Measurements from ENCODE around the gene ECI1.
"Not testable (repeated sequence)": the region's sequence is repeated elsewhere in the genome, so short reads cannot be mapped to it uniquely, and the experiment has no call there.

The ECI1 gene

DNA sequence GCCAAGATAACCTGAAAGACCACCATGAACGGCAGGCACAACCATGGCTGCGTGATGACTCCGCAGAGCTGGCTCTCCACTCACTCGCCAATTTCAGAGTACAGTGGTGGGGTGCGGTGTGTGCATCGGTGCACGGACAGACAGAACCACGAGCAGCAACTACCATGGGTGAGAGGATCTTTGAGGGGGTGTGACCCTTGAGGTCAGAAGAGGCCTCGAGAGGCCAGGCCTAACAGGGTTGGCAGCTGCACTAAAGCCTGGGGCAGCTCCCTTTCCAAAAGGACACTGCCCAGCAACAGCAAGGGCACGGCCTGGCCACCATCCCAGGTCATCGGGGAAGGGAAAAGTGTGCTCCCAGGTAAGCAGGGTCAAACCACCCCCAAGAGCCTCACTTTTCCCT lies 1.9 kb upstream of the ECI1 start:
- DNase-seq (ENCODE audit: low read depth) = no peak

DNA sequence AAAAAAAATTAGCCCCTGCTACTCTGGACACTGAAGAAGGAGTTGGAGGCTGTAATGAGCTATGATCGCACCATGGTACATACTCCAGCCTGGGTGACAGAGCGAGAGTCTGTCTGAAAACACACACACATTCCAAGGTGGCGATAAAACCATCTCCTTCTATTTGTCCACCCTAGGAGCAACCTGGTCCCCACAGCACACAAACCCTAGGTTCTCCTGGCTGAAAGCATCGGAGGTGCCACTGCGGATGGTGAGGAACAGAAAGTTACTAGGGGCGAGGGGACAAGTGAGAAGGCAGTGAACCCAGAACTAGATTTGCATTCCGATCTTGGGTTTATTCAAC lies 1.4 kb upstream of the ECI1 start:
- DNase-seq (ENCODE audit: low read depth) = no peak

DNA sequence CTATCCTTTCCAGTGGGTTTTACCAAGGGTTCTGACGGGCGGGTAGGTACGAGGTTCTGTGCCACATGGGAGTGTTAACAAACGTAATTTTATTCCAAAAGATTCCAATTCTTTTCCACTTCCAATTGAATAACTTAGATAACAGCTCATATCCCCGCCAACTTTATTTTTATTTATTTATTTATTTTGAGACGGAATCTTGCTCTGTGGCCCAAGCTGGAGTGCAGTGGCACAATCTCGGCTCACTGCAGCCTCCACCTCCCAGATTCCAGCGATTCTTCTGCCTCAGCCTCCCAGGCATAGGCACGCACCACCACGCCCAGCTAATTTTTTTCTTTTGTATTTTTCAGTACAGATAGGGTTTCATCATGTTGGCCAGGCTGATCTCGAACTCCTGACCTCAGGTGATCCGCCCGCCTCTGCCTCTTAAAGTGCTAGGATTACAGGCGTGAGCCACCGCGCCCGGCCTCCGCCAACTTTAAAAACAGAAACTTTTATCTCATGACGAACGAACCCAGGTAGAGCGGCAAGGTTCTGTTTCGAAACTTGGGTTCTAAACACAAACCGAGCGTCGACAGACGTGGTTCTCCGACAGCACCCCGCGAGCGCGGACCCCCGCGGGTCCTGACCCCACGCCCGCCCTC lies 613 bp downstream of the ECI1 start:
- DNase-seq (ENCODE audit: low read depth) = peak; percentile 43

DNA sequence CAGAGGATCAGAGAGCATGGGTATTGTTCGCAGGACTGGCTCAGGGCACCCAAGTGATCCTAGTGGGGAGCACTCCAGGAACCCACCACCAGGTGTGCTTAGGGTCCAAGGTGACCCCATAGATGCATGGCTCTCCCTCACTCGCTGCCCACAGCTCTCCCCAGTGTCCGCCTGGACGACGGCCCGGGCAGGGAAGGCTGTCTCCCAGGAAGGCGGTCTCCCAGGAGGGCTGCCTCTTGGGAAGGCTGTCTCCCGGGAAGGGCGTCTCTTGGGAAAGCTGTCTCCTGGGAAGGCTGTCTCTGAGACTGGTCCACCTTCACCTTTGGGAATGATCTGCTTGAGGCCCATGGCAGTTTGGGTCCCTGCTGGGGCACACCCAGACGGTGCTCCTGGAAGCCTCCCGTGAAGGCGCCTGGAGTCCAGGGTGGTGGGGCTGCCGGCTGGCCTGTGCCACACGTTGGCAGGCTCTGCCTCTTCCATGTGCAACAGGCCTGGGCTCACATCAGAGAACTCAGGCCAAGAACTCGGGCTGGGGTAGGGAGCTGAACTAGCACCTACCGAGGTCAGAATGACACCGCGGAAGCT lies 5.0 kb downstream of the ECI1 start:
- DNase-seq (ENCODE audit: low read depth) = no peak

DNA sequence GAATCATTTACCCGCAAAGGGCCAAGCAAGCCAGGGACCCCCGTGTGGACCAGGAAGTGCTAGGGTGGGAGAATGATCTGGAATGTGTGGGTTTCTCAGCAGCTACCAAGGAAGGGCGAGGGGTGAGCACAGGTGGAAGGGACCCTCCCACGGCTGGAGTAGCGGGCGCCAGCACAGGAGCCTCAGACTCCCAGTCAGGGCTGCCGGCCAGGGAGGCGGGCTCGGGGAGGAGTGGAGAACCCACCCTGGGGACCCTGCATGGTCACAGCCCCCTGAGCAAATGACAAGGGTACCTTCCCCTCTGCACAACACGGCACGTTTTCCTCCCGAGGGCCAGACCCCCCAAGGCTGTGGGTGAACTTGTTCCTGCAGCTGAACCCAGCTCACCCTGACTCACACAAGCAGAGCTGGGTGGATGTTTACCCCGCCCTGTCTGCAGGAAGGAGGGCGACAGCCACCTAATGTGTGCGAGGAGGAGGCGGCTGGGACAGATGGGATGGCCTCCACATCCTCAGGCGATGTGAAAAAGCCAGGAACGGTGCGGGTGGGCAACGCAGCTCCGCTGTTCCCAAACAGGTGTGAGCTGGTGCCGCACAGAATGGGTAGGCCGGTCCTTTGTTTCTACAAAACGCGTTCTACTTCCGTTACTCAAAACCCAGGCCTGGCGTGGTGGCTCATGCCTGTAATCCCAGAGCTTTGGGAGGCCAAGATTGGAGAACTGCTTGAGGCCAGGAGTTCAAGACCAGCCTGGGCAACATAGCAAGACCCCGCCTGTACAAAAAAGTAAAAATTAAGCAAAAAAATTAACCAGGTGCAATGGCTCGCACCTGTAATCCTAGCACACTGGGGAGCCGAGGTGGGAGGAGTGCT lies 6.2 kb downstream of the ECI1 start:
- DNase-seq (ENCODE audit: low read depth) = no peak

DNA sequence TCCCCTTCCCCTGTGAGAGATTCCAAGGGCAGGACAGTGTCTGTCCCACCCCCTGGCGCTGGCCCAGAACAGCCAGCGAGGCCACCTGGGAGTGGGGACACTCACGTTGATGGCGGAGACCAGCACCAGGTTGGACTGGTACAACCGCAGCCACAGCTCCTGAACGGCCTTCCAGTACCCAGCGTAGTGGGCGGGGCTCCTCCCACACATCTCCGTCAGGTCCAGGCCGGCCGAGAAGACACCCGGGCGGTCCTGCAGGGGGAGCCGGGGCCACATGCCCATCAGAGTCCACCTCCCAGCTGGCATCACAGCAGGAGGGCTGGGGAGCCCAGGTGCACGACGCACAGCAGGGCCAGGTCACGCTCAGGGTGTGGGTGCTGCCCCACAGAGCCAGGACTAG lies 7.1 kb downstream of the ECI1 start:
- no peak for DNase-seq (ENCODE audit: low read depth)

DNA sequence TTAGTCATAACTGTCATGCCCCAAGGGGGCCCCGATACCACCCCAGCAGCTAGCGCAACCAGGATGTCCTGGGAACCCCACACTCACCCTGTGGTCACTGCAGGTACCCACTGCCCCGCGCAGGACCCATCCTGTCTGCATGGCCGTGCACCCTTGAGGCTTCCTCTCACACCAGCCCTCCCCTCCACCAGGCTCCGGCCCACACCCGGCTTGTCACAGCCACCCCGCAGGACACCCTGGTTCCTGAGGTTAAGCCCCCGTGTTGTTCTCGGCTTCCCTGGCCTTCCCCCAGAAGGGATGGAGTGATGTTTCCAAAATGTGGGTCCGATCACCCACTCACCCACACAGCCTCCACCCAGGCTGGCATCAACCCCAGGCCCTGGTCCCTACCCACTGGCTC lies 7.6 kb downstream of the ECI1 start:
- DNase-seq (ENCODE audit: low read depth) = no peak

DNA sequence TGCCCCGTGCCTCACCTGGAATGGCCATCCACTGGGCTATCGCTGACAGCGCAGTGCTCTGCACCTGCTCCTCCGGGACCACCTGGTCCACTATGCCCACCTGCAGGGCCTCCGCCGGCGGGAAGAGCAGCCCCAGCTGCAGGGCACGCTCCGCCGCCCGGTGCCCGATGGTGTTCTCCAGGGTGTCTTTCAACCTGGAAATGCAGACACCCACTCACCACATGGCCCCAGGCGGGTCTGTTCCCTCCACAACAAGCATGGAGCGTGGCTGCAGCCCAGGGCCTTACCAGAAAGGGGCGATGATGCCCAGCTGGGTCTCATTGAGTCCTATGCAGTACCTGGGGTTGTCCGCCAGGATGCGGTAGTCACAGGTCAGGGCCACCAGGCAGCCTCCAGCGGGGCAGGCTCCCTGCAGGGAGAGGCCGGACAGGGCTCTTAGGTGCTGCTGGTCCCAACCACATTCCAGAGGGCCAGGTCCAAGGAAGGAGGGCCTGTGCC lies 8.3 kb downstream of the ECI1 start:
- no peak for DNase-seq (ENCODE audit: low read depth)

DNA sequence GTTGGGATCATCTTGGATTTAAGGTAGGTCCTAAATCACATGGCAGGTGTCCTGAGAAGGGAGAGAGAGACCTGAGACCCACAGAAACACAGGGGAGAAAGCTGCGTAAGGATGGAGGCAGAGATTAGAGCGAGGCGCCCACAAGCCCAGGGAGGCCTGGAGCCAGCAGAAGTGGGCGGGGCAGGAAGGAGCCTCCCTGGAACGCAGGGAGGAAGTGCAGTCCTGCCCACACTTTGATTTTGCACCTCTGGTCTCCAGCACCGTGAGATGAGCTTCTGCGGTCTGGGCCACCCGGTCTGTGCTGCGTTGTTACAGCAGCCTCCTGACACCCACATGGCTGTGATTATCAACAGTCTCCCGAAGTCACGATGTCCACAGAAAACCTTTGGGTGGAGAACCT lies 8.8 kb downstream of the ECI1 start:
- no peak for DNase-seq (ENCODE audit: low read depth)

DNA sequence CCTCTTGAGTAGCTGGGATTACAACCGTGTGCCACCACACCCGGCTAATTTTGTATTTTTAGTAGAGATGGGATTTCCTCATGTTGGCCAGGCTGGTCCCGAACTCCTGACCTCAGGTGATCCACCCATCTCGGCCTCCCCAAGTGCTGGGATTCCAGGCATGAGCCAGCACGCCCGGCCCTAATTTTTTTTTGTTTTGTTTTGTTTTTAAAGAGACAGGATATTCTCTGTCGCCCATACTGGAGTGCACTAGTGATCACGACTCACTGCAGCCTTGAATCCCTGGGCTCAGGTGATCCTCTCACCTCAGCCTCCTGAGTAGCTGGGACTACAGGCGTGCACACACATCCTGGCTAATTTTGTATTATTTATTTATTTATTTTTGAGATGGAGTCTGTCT lies 11.1 kb downstream of the ECI1 start:
- not testable (repeated sequence) for DNase-seq (ENCODE audit: low read depth)

DNA sequence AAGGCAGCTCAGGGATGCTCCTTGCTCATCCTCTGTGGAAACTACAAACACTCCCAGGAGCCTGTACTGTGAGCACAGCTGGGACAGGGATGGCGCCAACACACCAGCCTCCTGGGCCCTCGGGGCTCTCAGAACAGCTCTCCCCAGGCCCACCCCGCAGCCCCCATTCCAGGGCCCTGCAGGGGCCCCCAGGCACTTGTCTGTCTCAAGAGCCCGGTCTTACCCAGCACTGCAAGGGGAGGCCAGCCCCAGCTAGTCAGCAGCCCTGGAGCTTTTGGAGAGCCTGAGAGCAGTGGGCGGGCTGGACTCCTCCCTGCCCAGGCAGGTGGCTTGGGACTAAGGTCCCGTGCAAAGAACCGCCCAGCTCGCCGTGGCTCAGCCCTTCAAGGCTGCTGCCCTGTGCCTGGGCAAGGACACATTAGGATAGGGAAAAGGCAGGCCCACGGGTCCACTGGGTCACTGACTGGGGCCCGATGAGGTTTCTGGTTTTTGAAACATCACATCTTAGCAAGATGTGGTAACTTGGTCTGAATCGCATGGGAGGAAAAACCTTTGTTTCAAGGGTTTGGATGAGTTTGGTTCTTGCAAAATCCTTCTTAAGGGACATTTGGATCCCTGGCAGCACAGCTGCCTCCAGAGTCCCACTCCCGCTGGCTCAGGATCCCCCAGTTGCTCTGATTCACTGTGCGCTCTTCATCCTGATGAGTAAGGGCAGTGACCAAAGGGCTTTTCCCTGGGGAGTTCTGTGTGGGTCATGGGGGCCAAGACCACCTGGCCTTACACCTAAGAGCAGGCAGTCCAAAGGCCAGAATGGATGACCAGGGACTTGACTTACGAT lies 12.3 kb downstream of the ECI1 start:
- DNase-seq (ENCODE audit: low read depth) = no peak

DNA sequence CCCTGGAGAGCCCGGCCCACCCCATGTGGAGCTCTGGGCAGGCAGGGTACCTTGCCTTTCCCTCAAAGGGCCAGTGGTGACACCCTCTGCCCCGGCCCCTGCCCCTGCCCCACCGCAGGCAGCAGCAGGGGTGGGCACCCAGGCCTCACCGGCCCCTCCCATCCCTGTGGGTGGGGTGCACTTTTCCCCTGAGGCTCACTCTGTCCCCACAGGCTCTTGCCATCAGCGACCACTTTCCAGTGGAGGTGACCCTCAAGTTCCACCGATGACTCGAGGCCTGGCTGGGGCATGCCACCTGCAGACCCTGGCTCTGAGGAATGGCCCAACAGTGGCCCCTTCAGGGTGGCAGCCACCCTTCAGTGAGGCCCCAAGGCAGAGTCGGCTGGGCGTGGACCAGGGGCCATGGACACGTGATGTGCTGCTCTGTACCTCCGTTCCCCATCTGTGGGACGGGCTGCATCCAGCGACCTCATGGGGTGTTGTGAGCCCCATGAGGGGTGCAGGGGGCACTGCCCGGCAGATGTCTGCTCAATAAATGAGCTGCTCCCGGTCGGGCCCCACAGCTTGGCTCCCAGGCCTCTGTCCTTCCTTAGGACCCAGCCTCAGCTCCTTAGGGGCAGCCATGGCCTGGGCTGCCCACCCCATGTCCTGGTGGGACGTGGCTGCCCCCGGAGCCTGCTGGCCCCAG lies 13.1 kb downstream of the ECI1 start:
- DNase-seq (ENCODE audit: low read depth) = no peak

DNA sequence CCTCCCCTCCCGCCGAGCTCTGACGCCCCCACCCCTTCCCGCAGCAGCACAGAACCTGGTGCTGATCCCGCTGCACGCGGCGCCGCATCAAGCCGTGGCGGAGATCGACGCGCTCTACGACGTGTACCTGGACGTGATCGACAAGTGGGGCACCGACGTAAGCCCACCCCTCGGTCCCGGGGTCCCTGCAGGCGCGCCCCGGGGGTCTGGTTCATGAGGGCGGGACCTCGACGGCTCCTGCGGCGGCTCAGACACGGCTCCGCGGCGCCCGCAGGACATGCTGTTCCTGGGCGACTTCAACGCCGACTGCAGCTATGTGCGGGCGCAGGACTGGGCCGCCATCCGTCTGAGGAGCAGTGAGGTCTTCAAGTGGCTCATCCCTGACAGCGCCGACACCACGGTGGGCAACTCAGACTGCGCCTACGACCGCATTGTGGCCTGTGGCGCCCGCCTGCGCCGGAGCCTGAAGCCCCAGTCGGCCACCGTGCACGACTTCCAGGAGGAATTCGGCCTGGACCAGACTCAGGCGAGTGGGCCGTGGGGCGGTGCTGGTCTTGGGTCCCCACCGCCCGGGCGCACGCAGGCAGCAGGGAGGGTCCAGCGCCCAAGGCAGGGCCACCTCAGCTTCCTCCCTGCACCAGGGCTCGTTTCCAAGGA lies 13.8 kb downstream of the ECI1 start:
- DNase-seq (ENCODE audit: low read depth) = no peak

DNA sequence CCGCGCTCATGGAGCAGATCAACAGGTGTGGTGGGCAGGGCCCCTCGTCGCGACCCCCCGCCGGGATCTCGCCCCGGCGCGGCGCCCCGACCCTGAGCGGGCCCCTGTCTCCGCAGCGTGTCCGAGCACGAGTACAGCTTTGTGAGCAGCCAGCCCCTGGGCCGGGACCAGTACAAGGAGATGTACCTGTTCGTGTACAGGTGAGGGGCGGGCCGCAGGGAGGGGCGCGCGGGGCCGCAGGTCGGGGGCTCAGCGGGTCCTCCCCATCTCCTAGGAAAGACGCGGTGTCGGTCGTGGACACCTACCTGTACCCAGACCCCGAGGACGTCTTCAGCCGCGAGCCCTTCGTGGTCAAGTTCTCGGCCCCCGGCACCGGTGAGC lies 14.3 kb downstream of the ECI1 start:
- no peak for DNase-seq (ENCODE audit: low read depth)

DNA sequence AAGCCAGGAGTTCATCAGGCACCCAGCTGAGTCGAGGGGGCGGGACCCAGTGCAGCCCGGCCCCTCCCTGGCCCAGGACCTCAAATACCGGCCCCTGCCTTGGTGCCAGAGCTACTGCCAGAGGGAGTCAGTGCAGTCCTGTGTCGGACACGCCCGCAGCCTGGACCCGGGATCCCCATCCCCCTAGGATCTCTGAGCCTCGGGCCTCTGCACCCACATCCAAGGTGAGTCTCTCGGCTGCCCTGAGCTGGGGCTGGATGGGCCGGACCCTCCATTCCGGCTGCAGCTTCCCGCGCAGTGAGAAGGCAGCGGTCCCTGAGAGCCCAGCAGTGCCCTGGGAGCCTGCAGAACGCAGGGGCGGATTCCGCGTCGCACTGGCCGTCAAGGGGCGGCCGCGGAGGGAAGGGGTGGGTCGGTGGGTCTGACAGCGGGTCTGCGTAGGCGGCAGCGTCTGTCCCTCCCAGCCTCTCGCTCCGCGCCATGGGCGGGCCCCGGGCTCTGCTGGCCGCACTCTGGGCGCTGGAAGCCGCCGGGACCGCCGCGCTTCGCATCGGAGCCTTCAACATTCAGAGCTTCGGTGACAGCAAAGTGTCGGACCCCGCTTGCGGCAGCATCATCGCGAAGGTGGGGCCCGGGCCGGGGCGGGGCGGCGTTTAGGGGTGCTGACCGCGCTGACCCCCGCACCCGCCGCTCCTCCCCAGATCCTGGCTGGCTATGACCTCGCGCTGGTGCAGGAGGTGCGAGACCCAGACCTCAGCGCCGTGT lies 14.9 kb downstream of the ECI1 start, which contains the start of gene DNASE1L2:
Gene DNASE1L2 (plus strand): TSS at position 108 of the 765 bp plus-strand sequence. CDS start 373 bp downstream, at position 481.
- DNase-seq (ENCODE audit: low read depth) = peak; percentile 20

DNA sequence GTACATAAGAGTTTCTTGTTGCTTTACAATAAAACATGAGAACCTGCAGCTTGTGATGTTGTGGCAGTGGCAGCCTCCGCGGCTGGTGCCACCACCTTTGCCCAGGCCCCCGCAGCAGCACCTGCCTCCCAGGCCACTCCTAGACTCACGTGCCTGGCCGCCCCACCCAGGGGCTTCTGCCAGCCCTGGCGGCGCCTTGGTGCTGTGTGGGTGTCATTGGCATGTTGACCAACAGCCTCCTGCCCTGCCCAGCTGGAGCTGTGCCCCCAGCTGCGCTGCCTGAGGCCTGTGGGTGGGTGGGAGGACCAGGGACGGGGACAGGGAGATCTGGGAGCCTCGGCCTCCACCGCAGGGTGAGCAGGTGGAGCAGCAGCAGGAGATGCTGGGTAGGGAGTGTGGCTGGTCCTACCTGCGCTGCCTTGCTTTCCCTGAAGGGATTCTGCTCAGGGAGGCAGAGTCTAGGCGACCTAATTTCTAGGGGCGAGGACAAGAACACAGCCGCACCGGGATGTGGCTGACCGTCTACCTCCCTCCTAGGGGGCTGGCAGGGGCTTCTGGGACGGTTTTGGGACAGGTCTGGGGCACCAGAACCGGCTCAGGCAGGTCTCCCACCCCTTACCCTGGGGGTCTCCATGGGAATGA lies 15.6 kb downstream of the ECI1 start:
- no peak for DNase-seq (ENCODE audit: low read depth)

DNA sequence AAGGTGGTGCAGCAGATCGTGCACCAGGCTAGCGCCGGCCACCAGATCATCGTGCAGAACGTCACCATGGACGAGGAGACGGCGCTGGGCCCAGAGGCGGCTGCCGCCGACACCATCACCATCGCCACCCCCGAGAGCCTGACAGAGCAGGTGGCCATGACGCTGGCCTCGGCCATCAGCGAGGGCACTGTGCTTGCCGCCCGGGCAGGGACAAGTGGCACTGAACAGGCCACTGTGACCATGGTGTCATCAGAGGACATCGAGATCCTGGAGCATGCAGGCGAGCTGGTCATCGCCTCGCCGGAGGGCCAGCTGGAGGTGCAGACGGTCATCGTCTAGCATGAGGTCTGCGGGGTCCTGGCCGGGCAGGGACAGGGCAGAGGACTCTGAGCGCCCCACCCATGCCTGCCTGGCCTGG lies 16.1 kb downstream of the ECI1 start:
- no peak for DNase-seq (ENCODE audit: low read depth)

DNA sequence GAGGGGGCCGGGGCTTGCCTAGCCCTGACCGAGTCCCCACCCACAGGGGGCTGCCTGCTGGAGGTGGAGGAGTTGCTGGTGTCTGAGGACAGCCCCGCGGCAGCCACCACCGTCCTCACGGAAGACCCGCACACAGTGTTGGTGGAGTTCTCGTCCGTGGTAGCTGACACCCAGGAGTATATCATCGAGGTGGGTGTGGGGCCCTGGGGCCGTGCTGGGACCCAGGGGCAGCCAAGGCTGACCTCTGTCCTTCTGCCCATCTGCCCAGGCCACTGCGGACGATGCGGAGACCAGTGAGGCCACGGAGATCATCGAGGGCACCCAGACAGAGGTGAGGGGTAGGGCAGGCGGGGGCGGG lies 16.6 kb downstream of the ECI1 start:
- no peak for DNase-seq (ENCODE audit: low read depth)

DNA sequence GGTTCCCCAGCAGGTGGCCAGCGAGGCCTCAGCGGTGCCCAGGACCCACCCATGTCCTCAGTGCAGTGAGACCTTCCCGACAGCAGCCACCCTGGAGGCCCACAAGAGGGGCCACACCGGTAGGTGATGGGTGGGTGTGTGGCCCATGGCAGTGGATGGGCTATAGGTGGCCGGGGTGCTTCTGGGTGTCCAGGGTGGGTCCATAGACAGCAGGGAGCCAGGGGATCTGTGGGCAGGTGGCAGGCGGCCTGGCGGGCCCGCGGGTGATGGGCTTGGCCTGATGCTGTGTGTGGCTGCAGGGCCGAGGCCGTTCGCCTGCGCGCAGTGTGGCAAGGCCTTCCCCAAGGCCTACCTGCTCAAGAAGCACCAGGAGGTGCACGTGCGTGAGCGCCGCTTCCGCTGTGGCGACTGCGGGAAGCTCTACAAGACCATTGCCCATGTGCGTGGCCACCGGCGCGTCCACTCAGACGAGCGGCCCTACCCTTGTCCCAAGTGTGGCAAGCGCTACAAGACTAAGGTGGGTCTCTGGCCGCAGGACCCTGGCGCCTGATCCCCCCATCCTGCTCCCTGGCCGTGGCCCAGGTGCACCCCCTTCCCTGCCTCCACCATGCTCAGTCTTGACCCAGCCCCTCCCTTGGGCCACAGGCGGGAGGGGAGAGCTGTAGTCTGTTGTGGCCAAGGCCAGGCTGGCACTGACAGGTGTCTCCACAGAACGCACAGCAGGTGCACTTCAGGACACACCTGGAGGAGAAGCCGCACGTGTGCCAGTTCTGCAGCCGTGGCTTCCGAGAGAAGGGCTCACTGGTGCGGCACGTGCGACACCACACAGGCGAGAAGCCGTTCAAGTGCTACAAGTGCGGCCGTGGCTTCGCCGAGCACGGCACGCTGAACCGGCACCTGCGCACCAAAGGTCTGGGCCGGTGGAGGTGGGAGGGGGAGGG lies 17.2 kb downstream of the ECI1 start:
- DNase-seq (ENCODE audit: low read depth) = no peak
